ENCODE results near the gene B3GALT2.

DNA sequence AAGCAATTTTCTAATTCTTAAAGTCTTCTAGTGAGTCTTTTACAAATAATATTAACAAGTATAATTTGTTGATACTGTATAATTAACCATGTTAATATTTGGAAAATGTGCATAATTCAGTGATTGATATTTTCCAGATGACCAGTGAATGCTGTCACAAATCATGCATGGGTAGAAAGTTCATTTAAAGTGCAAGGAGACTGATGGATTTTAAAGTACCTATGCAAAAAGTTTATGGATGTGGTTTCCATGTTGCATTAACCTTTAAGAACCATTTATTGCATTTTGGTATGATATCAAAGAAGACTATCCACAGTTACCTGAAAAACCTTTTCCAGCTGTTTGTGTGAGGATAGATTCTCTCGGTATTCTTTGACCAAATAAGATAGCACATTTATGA is 41.4 kb downstream of the B3GALT2 start:
- no peak for TF ChIP-seq POLR2AphosphoS5 (IDR thresholded peaks at IDR 0.05)
- TF ChIP-seq, protein P1, sequence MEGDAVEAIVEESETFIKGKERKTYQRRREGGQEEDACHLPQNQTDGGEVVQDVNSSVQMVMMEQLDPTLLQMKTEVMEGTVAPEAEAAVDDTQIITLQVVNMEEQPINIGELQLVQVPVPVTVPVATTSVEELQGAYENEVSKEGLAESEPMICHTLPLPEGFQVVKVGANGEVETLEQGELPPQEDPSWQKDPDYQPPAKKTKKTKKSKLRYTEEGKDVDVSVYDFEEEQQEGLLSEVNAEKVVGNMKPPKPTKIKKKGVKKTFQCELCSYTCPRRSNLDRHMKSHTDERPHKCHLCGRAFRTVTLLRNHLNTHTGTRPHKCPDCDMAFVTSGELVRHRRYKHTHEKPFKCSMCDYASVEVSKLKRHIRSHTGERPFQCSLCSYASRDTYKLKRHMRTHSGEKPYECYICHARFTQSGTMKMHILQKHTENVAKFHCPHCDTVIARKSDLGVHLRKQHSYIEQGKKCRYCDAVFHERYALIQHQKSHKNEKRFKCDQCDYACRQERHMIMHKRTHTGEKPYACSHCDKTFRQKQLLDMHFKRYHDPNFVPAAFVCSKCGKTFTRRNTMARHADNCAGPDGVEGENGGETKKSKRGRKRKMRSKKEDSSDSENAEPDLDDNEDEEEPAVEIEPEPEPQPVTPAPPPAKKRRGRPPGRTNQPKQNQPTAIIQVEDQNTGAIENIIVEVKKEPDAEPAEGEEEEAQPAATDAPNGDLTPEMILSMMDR (IDR thresholded peaks at IDR 0.05; ENCODE audit: poor library complexity, severe bottlenecking), result no peak
- no peak for TF ChIP-seq TAF1 (IDR thresholded peaks at IDR 0.05; ENCODE audit: low read depth)
- TF ChIP-seq, protein P2, sequence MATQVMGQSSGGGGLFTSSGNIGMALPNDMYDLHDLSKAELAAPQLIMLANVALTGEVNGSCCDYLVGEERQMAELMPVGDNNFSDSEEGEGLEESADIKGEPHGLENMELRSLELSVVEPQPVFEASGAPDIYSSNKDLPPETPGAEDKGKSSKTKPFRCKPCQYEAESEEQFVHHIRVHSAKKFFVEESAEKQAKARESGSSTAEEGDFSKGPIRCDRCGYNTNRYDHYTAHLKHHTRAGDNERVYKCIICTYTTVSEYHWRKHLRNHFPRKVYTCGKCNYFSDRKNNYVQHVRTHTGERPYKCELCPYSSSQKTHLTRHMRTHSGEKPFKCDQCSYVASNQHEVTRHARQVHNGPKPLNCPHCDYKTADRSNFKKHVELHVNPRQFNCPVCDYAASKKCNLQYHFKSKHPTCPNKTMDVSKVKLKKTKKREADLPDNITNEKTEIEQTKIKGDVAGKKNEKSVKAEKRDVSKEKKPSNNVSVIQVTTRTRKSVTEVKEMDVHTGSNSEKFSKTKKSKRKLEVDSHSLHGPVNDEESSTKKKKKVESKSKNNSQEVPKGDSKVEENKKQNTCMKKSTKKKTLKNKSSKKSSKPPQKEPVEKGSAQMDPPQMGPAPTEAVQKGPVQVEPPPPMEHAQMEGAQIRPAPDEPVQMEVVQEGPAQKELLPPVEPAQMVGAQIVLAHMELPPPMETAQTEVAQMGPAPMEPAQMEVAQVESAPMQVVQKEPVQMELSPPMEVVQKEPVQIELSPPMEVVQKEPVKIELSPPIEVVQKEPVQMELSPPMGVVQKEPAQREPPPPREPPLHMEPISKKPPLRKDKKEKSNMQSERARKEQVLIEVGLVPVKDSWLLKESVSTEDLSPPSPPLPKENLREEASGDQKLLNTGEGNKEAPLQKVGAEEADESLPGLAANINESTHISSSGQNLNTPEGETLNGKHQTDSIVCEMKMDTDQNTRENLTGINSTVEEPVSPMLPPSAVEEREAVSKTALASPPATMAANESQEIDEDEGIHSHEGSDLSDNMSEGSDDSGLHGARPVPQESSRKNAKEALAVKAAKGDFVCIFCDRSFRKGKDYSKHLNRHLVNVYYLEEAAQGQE (IDR thresholded peaks at IDR 0.05; ENCODE audit: borderline replicate concordance), result no peak
- TF ChIP-seq RAD21 (conservative IDR thresholded peaks at IDR 0.05), result no peak
- no peak for TF ChIP-seq SMC3 (conservative IDR thresholded peaks at IDR 0.05; ENCODE audit: poor library complexity)
- TF ChIP-seq MXI1 (conservative IDR thresholded peaks at IDR 0.05; ENCODE audit: poor library complexity, severe bottlenecking), result no peak
- TF ChIP-seq EZH2 (IDR thresholded peaks at IDR 0.05; ENCODE audit: borderline replicate concordance, insufficient read depth, low read length, poor library complexity, severe bottlenecking), result no peak
